ENCODE results near the gene CCDC148.

CCDC148 gene

GRCh38 chr2:158460632-158461297 lies 4.2 kb upstream of the CCDC148 start:
- Histone ChIP-seq H3K79me2 (ENCODE audit: control insufficient read depth, low read length) (peaks cover 86% of the 10 kb centered on the region), H3K4me1 (ENCODE audit: control insufficient read depth, low read length) (peaks cover 23% of the 10 kb centered on the region), H3K27me3 (ENCODE audit: control insufficient read depth, low read length) (peaks cover 2% of the 10 kb centered on the region; the same call in 1 of the 2 replicates), H3F3A (ENCODE audit: control insufficient read depth, insufficient read depth) (no peaks in the 10 kb centered on the region), H3K27ac (ENCODE audit: low read depth, low read length) (no peak overlapping the region), H3K4me3 (ENCODE audit: low read length) (no peak overlapping the region), H3K9me3 (ENCODE audit: control insufficient read depth, insufficient read depth, low read length) (no peaks in the 10 kb centered on the region), H3K4me2 (ENCODE audit: low read length) (no peak overlapping the region), H4K20me1 (ENCODE audit: control insufficient read depth, insufficient read depth, low read depth, low read length) (peaks cover 20% of the 10 kb centered on the region), H3K9me2 (replicated peaks; ENCODE audit: control insufficient read depth, low read length) (no peaks in the 10 kb centered on the region), H3K36me3 (ENCODE audit: control insufficient read depth, low read length) (no peaks in the 10 kb centered on the region)
- TF ChIP-seq, protein P1, sequence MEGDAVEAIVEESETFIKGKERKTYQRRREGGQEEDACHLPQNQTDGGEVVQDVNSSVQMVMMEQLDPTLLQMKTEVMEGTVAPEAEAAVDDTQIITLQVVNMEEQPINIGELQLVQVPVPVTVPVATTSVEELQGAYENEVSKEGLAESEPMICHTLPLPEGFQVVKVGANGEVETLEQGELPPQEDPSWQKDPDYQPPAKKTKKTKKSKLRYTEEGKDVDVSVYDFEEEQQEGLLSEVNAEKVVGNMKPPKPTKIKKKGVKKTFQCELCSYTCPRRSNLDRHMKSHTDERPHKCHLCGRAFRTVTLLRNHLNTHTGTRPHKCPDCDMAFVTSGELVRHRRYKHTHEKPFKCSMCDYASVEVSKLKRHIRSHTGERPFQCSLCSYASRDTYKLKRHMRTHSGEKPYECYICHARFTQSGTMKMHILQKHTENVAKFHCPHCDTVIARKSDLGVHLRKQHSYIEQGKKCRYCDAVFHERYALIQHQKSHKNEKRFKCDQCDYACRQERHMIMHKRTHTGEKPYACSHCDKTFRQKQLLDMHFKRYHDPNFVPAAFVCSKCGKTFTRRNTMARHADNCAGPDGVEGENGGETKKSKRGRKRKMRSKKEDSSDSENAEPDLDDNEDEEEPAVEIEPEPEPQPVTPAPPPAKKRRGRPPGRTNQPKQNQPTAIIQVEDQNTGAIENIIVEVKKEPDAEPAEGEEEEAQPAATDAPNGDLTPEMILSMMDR (IDR thresholded peaks at IDR 0.05; ENCODE audit: low read depth, low read length, poor library complexity, severe bottlenecking) = no peak
- no peak for TF ChIP-seq EZH2phosphoT487 (IDR thresholded peaks at IDR 0.05; ENCODE audit: borderline replicate concordance, low read length)

- Histone ChIP-seq H4K20me1 (ENCODE audit: control insufficient read depth, insufficient read depth, low read depth, low read length) (peaks cover 20% of the 10 kb centered on the region), H3K27me3 (ENCODE audit: control insufficient read depth, low read length) (peaks cover 9% of the 10 kb centered on the region), H3K4me1 (ENCODE audit: control insufficient read depth, low read length) (peaks cover 24% of the 10 kb centered on the region), H3K9me3 (ENCODE audit: control insufficient read depth, insufficient read depth, low read length) (no peaks in the 10 kb centered on the region), H3K27ac (ENCODE audit: low read depth, low read length) (no peak overlapping the region), H3F3A (ENCODE audit: control insufficient read depth, insufficient read depth) (no peaks in the 10 kb centered on the region), H3K4me3 (ENCODE audit: low read length) (peak overlapping the region; percentile 94; the same call in 1 of the 2 replicates), H3K36me3 (ENCODE audit: control insufficient read depth, low read length) (no peaks in the 10 kb centered on the region), H3K4me2 (ENCODE audit: low read length) (peak overlapping the region; percentile 78), H3K9me2 (replicated peaks; ENCODE audit: control insufficient read depth, low read length) (no peaks in the 10 kb centered on the region), H3K79me2 (ENCODE audit: control insufficient read depth, low read length) (peaks cover 72% of the 10 kb centered on the region)
- no peak for TF ChIP-seq EZH2phosphoT487 (IDR thresholded peaks at IDR 0.05; ENCODE audit: borderline replicate concordance, low read length)
- TF ChIP-seq, protein P1 (IDR thresholded peaks at IDR 0.05; ENCODE audit: low read depth, low read length, poor library complexity, severe bottlenecking) = no peak
Measured at GRCh38 chr2:158459161-158460003, 2.8 kb upstream of the CCDC148 start.

- no peaks in the 10 kb centered on the region for H3F3A ChIP-seq (ENCODE audit: control insufficient read depth, insufficient read depth)
- no peaks in the 10 kb centered on the region for H3K9me3 ChIP-seq (ENCODE audit: control insufficient read depth, insufficient read depth, low read length)
- H3K79me2 ChIP-seq (ENCODE audit: control insufficient read depth, low read length) = peaks cover 64% of the 10 kb centered on the region
- H3K36me3 ChIP-seq (ENCODE audit: control insufficient read depth, low read length) = no peaks in the 10 kb centered on the region
- H3K4me1 ChIP-seq (ENCODE audit: control insufficient read depth, low read length) = peaks cover 24% of the 10 kb centered on the region
- H3K4me3 ChIP-seq (ENCODE audit: low read length) = peak overlapping the region; percentile 94
- H4K20me1 ChIP-seq (ENCODE audit: control insufficient read depth, insufficient read depth, low read depth, low read length) = peaks cover 20% of the 10 kb centered on the region
- peak overlapping the region; percentile 78 for H3K4me2 ChIP-seq (ENCODE audit: low read length)
- H3K9me2 ChIP-seq (replicated peaks; ENCODE audit: control insufficient read depth, low read length) = no peaks in the 10 kb centered on the region
- TF ChIP-seq EZH2phosphoT487 (IDR thresholded peaks at IDR 0.05; ENCODE audit: borderline replicate concordance, low read length) = no peak
- no peak overlapping the region for H3K27ac ChIP-seq (ENCODE audit: low read depth, low read length)
- peaks cover 12% of the 10 kb centered on the region for H3K27me3 ChIP-seq (ENCODE audit: control insufficient read depth, low read length)
Measured at GRCh38 chr2:158458617-158458920, 2.0 kb upstream of the CCDC148 start.
